Hepatocyte (in vitro differentiated cells): ENCODE results near the gene FHL3.

Experiments used
- CTCF ChIP-seq: fragments of 200-600 bp; sonication (generic); IDR thresholded peaks from 2 replicates; pipeline ENCODE4 v1.5.1; 2016; ENCODE audit warnings: antibody characterized with exemption, mild to moderate bottlenecking; ENCODE audit not compliant: poor library complexity
- EZH2phosphoT487 ChIP-seq: fragments of 200-600 bp; sonication (generic); IDR thresholded peaks from one replicate; pipeline ENCODE4 v1.6.1; 2018; ENCODE audit warnings: antibody characterized with exemption, mild to moderate bottlenecking, low read depth, moderate library complexity; ENCODE audit not compliant: unreplicated experiment, severe bottlenecking

GRCh38 chr1:37974567-37974966 lies 30.7 kb downstream of the FHL3 start:
- no peak for TF ChIP-seq CTCF
- no peak for TF ChIP-seq EZH2phosphoT487
